ENCODE results near the gene VSNL1.
A peak's percentile ranks its signal among the peaks of the same experiment; 100 is the strongest.

The VSNL1 gene

DNA sequence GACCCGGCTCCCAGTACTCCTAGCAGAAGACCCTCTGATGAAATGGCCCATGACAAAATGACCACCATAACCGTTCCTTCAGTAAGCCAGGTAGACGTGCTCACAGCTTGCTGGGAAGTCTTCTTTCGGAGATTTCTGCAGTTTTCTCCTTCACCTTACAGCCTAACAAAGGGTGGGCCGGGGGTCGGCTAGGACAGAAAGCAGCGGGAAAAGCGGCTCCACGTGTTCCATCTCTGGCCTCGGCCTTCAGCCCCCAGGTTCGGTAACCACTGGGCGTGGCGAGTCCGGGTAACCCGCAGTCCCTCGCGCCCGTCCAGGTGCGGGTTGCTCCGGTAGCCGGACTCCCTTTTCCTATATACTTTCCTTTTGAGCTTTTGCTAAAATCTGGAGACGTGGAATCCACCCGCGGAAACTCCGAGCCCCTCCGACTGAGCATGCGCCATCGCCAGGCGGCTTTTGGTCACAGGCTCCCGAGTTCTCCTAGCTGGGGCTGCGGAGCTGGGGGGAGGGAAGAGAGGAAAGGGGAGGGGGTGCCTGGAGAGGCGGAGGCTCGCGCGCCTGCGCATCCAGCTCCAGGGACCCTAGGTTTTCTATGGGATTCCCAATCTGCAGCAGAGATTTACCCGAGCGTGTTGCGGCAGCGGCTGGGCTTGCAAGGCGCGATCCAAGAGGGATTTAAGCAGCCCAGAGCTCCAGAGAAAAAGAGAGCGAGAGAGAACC is at the start of gene VSNL1:
Gene VSNL1 (plus strand): TSS at position 604 of the 720 bp plus-strand sequence. CDS start 51,379 bp downstream, outside the sequence.
- peak; percentile 76 for DNase-seq

DNA sequence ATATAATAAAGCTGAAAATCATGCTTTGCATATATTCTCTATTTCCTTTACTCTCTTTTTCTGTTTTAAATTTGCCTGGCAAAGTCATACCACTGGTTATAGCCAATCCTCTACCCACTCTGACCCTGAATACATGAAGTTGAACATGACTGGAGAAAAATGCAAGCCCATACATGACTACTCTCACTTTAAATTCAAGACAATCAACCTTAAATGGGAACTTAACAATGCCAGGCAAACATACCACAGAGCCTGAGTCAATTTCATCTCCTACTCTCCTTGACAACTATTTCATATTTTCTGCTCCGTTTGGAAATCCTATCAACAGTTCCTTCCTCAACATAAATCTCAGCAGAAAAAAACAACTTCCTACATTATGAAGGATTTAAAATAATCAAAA is 44.9 kb upstream of the VSNL1 start:
- no peak for DNase-seq

DNA sequence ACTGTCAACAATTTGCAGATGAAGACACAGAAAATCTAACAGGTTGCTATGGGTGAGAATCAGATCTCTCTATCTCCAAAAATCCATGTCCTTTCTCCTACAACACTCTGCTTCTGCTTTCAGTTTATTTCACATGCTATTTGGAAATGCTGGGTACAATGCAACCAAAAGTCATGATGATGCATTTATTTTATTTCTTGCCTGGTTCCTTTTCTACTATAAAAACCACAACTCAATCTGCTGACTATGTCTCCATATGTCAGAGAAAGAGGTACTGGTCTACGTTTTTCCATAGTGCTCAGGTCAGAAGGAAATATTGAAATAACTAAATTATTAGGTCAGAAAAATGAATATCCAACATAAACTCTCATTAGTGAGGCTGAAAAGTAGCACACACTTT is 42.8 kb upstream of the VSNL1 start:
- DNase-seq: no peak

DNA sequence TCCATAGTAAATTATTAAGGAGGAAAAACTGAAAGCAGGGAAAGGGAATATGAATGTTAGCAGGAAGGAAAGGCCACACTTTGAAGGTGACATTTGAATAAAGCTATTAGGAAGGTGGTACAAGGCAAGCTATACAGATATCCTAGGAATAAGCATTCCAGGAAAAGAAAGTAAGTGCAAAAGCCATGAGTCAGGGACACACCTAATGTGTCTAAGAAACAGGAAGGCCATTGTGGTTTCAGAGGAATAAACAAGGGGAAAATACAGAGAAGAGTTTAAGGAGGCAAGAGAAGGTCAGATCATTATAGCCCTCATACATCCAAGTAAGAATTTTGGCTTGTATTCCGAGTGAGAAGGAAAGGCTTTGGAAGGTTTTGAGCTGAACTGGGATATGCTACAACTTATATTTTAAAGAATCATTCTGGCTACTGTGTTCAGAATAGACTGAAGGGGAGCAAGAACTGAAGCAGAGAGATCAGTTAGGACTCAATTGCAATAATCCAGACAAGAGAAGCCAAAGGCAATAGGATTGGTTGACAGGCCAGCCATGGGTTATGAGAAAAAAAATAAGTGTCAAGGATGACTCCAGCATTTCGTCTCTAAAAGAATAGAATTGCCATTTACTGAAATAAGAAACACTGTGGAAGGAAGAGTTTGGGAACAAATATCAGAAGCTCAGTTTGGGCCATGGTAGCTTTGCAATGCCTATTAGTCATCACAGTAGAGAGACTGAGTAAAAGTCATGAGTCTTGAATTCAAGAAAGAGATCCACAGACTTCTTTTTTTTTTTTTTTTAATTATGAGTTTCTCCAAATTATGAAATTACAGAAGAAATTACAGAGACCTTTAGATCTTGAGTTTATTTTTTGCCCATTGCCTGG is 33.5 kb upstream of the VSNL1 start:
- DNase-seq: no peak

DNA sequence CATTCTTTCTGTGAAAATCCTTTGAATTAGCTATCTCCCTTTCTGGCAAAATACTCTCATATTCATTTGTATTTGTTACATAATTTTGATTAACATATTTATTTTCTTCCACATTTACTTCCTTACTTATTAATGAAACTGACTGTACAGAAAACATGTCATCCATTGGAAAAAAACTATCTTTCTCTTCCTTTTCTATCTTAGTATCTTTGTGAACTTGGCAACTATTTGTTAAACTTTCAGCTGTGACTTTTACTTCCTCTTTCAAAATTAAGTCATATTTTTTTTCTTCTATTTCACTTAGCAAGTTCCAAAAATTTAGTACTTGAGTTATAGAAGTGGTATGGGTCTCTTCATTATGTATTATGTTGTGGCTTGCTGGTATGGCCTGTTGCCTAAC is 24.8 kb upstream of the VSNL1 start:
- no peak for DNase-seq

DNA sequence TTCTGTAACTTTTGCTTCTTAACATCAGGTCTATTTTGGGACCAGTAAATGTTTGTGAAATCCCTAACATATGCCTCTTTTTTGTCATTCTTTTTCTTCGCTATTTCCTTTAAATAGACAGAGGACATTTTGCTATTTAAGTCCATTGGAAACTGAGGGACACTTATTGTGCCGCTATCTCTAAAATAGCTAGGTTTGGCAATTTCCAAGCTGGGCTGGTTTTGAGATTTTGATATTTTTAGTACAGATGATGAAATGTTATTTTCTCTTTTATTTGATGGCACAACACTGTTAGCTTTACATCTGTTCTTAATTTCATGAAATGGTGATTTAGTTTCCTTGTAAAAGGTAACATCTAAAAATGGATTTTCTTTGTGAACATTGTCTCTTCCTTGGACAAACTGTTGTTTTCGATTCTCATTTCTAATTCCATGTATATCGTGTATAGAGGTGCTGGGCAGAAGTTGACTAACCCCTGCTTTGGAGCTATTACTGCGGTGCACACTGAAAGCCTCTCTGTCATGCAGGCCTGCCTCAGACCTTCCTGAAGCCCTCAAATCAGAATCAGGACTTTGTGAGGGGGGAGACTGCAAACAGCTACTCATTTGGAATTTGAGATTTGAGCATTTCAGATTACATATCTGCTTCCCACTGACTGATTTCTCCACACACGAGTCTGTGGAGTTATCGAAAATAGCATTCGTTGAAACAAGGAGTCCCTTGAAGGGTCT is 22.9 kb upstream of the VSNL1 start:
- DNase-seq: no peak

DNA sequence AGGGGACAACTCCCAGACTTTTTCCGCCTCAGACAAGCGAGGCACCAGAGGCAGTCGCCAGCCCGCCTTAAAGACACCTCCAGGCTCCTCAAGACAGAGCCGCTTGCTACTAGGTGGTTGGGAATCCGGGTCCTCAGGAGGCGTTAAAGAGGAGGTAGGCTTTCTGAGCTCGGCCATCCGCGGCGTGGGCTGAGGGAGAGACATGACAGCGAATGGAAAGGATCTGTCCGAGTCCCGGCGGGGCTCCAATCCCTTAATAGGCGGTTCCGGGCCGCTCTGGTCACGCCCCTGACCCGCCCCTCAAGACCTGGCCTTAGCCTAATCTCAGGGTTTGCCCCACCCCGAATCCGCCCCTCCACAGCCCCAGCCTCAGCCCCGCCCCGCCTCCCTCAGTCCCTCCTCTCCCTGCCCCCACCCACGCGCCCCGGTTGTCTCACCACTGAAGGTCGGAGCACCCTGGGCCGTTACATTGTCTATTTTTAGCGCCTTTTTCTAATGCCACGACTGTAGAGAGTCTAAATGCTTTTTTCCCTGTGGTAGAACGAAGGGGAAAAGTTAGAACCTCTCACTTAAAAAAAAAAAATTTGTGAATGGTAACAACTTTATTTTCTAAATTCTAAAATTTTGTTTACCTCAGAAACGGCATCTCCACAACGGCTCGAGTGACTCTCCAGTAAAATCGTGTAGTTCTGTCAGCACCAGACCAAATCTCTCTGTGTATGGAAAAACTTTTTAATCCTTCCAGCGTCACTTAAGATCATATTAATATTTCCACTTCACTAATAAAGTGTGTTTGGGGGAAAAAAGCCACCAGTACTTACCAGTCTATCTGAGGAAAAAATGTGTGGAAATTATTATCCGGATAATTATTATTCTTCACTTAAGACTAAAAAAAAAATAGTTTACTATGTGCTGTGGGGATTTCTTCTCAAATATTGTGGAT is 22.0 kb upstream of the VSNL1 start, which contains the start of gene RAD51AP2:
Gene RAD51AP2 (minus strand): TSS at position 229 of the 943 bp plus-strand sequence. CDS start 25 bp downstream, at position 204.
- DNase-seq: peak; percentile 50

DNA sequence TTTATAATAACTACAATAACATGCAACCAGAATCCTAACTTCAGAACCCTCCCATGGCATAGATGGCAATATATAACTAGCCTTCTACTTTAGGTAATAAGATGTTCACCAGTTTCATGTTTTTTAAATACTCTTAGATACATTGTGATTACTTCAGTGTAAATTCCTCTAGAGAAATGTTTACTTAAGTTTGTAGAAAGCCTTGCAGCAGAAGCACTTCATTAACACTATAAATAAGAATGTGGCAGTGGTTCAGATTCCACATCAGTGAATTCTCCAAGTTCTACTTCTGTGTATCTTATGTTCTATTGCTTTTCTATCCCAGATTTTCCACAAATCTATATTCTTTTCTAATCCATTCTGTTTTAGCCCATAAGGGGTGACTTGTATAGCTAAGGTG is 21.0 kb upstream of the VSNL1 start:
- no peak for DNase-seq

DNA sequence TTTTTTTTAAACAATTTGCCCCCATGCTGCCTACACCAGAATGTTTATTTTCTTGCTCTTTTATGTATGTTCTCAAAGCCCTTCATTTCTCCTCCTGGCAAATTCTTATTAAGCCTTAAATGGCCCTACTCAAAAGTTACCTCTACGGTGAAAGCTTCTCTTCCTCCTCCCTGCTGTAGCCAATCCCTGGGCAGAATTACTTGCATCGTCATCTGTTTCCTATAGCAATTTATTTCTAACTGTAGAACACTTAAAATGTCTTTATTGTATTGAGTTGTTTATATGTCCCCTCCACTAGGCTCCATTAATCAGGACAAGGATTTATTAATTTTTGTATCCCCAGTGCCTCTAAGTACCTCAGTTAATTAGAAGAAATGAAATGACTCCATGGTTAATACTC is 19.7 kb upstream of the VSNL1 start:
- no peak for DNase-seq

DNA sequence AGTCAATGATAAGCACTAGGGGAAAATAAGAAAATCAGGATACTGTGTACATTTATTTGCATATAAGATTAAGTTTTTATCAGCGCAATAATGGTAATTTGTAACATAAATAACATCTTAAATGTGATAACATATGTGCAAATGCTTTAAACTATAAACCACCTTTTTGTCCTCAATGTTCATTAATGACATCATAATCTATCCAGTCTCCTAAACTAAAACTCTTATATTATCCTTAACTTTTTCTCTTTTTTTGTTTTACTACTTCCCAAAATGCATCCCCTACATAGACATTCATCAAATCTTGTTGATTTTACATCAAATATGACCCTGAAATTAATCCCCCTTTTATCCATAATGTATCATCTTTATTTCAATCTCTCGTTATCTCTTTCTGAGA is 18.9 kb upstream of the VSNL1 start:
- no peak for DNase-seq

DNA sequence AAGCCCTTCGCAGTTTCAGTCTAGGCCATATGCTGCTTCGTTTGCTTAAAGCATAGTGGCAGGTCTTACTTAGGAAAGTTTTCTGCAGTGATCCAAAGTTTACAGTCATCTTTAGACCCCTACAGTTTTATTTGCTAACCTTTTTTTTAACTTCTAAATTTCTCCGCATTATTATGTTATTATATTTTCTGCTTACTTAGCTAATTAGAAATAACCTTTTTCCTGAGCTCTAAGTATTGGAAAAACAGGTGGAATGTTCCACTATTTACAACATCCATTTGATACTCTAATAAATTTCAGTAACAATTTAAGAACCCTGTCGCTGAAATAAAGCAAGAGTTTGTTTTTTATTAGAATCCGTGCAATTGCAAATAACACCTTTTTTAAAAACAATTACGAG is 18.2 kb upstream of the VSNL1 start:
- DNase-seq: no peak

DNA sequence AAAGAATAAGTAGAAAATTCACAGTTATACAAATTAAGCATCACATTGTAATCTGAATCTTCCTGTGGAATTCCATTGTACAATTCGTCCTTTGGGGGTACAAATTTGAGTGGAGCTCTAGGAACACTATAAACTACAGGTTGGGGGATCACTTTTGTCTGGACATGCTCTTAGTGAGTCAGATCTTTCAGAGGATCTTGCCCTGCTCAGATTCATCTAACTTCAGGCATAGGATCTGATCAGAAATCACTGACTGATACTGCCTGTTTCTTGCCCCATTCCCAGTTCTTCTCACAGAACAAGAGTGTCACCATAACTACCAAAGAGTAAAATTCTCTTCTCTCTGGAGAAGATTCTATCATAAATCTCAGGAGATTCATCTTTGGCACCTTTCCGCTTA is 10.7 kb upstream of the VSNL1 start:
- DNase-seq: no peak

DNA sequence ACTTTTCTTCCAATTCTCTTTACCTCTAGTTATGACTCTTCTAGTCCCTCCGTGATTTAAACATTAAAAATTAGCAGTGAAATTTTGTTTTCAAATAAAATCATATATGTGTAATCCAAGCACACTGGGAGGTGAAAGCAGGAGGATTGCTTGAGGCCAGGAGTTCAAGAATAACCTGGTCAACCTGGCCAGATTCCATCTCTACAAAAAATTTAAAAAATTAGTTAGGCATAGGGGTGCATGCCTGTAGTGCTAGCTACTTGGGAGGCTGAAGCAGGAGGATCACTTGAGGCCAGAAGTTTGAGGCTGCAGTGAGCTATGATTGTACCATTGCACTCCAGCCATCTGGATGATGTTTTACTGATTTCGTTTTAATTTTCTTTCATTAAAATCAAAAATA is 7.0 kb upstream of the VSNL1 start:
- DNase-seq: no peak

DNA sequence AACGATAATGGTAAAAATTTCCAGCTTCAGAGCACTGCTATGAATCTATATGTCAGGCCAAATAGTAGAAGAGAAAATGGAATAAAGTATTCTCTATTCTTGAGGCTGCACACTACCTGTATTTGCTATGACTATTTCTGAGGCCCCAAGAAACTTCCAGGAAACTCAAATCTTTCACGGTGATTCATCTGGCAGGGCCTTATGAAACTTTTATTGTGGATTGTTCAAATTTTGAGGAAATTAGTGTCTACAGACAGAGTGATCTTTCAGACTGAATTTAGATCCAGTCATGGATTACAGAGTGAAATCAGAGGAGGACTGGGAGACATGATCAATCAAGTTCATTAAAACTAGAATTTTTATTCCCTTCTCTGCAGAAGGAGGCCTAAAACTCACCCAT is 4.1 kb upstream of the VSNL1 start:
- DNase-seq: no peak

DNA sequence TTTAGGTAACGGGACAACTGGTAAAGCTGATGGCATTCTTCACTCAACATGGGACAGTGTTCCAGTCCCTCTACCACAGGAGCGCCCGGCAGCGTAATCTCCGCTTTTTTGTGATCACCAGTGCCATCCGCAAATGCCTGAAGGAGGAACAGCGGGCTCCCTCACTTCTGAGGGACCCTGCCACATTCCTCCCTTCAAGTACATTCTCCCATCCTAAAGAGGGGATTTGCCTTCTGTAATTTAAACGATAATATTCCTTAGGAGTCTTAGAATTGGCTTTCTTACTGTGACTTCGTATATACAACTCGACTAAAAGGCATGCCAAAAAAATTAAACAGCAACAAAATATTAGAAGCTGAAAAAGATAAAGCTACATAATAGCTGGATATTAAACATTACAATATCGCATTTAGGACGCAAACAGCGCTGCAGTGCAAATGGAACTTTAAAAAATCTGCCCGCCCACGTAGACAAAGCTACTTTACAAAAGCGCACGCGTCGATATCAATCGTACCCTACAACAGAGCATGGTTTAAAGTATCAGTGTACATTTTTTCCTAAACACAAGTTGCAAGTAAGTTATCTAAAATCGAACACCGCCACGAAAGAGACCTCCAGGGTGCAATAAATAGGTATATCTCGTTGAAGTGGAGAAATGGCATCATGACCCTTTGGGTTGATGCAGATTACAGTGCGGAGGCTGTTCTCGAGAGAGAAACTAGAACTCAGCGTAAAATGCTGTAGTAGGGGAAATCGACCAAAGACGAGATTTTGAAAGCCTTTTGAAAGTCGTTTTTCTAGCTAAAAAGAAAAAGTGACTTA is 2.3 kb upstream of the VSNL1 start:
- DNase-seq: peak; percentile 54

DNA sequence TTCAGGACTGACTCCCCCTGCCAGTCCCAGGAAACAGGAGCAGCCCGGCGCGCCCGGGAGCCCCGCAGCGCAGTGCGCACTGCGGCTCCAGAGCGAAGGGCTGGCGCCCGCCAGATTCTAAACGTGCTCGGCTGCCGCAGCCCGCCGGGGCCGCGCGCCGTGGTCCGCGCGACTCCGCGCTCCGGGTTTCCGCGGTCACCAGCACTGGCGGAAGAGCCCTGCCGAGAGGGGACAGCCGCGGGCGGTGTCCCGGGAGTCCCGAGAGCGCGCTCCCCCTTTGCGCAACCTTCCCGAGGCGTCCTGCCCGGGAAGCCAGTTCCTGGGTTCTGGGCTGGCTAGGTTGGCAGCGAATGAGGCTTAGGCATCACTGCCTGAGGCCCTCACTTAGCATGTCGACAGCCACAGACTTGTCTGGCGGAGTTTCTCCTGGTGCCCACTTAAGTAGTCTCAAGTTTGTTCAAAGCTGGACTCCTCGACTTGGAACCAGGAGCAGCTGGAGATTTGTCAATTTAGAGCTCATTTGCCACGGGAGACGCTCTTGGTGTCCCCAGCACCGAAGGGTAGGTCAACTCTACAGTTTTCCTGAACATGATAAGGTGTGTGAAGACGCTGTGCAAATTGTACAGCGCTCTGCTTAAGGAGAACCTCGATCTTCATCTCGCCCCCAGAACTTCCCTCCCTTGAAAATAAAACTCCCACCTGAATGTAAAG is 1.5 kb upstream of the VSNL1 start:
- DNase-seq: peak; percentile 38

DNA sequence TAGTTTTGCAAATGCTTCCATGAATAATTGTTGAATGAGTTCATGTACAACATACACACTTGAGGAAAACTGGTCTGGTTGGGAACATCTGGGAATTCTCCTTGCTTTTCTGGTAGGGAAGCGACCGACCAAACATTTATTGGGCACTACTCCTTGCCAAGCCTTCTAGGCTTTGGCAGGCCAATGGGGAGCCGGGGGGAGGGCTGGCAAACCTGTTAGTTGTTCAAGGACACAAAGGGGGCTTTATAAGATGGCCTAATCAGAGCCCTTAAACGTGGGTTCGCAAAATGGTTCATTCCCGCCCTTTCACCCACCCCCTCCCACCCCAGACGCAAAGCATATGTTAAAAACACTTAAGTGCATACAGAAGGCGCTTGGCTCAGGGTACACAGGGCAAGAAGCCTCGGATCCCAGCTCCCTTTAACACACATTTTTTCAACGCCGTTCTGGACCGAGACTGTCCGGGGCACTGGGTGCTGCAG is 844 bp upstream of the VSNL1 start:
- DNase-seq: no peak

DNA sequence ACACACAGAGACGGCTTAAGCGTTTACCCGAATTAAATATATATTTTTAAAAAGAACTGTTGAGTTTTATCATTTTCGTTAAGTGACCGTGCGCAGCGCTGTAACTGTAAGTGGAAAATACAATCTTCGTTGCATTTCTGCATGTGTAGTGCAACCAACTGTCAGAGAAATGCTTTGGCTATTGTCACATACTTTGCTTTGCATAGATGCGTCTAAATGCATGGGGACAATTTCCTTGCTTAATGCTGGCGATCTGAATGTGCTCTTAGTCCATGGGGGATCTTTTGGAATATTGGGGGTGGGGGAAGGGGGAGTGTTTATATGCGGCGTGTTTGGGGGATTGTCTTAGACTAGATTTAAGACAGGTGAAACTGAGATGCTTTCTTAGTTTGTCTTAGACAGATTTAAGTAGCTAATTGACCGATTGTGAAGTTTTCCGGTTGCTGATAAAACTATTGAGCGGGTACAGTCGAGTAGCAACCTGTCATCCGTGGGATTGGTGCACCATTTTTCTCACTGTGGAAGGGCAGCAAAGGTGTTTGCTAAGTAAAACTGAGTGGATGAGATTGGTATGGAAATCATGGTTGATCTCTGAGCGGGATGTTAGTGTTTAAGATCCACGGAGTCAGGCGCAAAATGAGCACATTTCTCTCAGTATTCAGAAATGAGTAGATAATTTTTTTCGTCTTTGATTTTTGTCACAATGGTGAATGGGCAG is 476 bp downstream of the VSNL1 start:
- no peak for DNase-seq

DNA sequence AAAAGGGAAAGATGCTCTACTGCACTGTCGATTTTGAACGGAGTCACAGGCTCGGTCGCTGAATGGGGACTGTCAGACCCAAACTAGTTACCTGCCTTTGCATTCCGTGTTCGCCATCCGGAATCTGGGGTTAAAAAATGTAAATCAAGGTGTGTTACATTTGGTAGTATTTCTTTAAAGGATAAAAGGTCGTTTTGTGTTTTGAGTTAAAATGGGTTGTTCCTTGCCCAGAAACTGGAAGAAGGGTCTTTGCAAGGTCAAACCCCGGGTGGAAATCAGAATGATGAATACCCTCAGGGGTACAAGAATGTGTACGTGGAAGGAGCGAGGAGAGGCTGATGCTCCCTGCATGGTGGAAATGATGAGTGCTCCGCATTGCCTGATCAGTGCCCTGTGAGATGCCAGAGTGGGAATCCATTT is 1.0 kb downstream of the VSNL1 start:
- DNase-seq: no peak

DNA sequence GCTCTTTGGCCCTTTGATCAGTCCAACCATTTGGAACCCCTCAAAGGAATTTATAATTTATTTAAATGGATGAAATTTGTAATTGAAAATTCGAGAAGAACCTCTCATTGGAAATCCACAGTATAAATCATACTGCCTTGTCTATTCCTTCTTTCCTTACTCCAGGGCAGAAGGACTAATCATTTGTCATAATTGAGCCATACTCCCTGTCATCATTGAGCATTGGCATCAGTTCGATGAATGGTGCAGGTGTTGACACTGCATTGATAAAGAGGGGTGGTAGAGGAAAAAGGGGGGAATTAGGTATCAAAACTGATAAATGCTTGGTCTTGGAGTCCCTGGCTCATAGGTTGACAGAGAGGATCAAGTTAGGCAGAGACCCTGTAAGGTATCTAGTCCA is 2.0 kb downstream of the VSNL1 start:
- DNase-seq: no peak
